Peyer's patch (tissue), 4 donors: ENCODE measurements around the gene NMT1.
A peak's percentile ranks its signal among the peaks of the same experiment; 100 is the strongest.

Experiments used
- POLR2A ChIP-seq, 2 donors: fragments of 450-650 bp; IDR thresholded peaks; one replicate each; pipeline ENCODE4 v1.5.1; 2017; ENCODE audit warnings: antibody characterized with exemption in 2 of 2, mild to moderate bottlenecking in 2 of 2, moderate library complexity in 2 of 2
- TF ChIP-seq, protein P1 (sequence below), 6 experiments: fragments of 450-650 bp in 4 of 6; fragments of 200-600 bp in 2 of 6; sonication (generic) in 1 of 6; IDR thresholded peaks; one replicate each; pipeline ENCODE4 v1.5.1; 2017 to 2019; ENCODE audit warnings: antibody characterized with exemption in 6 of 6, mild to moderate bottlenecking in 3 of 6, moderate library complexity in 1 of 6

DNA sequence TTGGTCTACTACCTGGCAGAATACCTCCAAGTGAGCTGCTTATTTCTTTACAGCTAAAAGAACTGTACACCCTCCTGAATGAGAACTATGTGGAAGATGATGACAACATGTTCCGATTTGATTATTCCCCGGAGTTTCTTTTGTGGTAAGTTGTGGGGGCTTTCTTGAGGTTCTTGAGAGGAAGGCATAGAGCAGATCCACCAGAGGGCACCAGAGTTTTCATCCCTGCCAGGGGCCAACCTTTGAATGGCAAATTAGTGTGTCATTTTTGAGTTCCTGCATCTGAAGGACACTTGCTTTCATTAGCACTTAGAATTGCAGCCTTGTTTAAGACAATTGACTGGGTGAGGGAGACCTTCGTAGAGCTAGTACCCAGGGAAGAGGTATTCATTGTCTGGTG, 35.0 kb downstream of the NMT1 start:
- TF ChIP-seq, protein P1, sequence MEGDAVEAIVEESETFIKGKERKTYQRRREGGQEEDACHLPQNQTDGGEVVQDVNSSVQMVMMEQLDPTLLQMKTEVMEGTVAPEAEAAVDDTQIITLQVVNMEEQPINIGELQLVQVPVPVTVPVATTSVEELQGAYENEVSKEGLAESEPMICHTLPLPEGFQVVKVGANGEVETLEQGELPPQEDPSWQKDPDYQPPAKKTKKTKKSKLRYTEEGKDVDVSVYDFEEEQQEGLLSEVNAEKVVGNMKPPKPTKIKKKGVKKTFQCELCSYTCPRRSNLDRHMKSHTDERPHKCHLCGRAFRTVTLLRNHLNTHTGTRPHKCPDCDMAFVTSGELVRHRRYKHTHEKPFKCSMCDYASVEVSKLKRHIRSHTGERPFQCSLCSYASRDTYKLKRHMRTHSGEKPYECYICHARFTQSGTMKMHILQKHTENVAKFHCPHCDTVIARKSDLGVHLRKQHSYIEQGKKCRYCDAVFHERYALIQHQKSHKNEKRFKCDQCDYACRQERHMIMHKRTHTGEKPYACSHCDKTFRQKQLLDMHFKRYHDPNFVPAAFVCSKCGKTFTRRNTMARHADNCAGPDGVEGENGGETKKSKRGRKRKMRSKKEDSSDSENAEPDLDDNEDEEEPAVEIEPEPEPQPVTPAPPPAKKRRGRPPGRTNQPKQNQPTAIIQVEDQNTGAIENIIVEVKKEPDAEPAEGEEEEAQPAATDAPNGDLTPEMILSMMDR (IDR thresholded peaks at IDR 0.05), result peak in 4 of 6 experiments; percentile 19 to 45 (median 32)
- TF ChIP-seq POLR2A (IDR thresholded peaks at IDR 0.05), result no peak
